Progenitor cell of endocrine pancreas (in vitro differentiated cells): Measurements from ENCODE around the gene CACNA1E. TPM values are rescaled to one million over a fixed set of nuclear protein-coding genes. Genes with fewer than 3 reads are reported as not detected.
"Not testable (repeated sequence)": the region's sequence is repeated elsewhere in the genome, so short reads cannot be mapped to it uniquely, and the experiment has no call there.

ENCODE experiments used
- DNase-seq: peaks from one replicate; pipeline ENCODE4 v3.0.0; 2021; ENCODE audit warnings: low spot score; ENCODE audit not compliant: unreplicated experiment
- H3K27ac Mint-ChIP-seq: 2 replicates; pipeline ENCODE4 v1.8.0; 2021; ENCODE audit warnings: mild to moderate bottlenecking, moderate library complexity, mixed read lengths
- H3K27me3 Mint-ChIP-seq: 2 replicates; pipeline ENCODE4 v1.8.0; 2021; ENCODE audit warnings: mixed read lengths
- H3K36me3 Mint-ChIP-seq: 2 replicates; pipeline ENCODE4 v1.8.0; 2022; ENCODE audit warnings: mixed read lengths; ENCODE audit not compliant: insufficient read depth
- H3K4me1 Mint-ChIP-seq: 2 replicates; pipeline ENCODE4 v1.8.0; 2021; ENCODE audit warnings: low read depth, mixed read lengths
- H3K4me3 Mint-ChIP-seq: 2 replicates; pipeline ENCODE4 v1.8.0; 2021; ENCODE audit warnings: low read depth, mild to moderate bottlenecking, moderate library complexity, mixed read lengths
- H3K9me3 Mint-ChIP-seq: 2 replicates; pipeline ENCODE4 v1.8.0; 2021; ENCODE audit warnings: low read depth, mixed read lengths
- CTCF ChIP-seq: fragments of 200-600 bp; sonication (generic); IDR thresholded peaks from one replicate; pipeline ENCODE4 v1.5.0; 2021; ENCODE audit warnings: antibody characterized with exemption, mild to moderate bottlenecking; ENCODE audit not compliant: unreplicated experiment
- total RNA-seq: library from RNA; stranded (reverse); gene quantifications from 2 replicates; pipeline ENCODE4 v1.2.1, GENCODE V29; 2021

The CACNA1E gene
- total RNA-seq, 1 donor from 2014 or later = 0.55 TPM

GRCh38 chr1:181541947-181542346, 58.6 kb downstream of the CACNA1E start:
- Mint-ChIP-seq H3K4me1 (peaks cover 6% of the 10 kb centered on the region), H3K4me3 (no peak overlapping the region), H3K27me3 (peaks cover 36% of the 10 kb centered on the region), H3K36me3 (no peaks in the 10 kb centered on the region), H3K9me3 (no peaks in the 10 kb centered on the region), H3K27ac (no peak overlapping the region)
- no peak for TF ChIP-seq CTCF
- no peak for DNase-seq

GRCh38 chr1:181542406-181542805, 59.1 kb downstream of the CACNA1E start:
- not testable (repeated sequence) for H3K4me1 Mint-ChIP-seq, H3K36me3 Mint-ChIP-seq

GRCh38 chr1:181545395-181545794, 62.1 kb downstream of the CACNA1E start:
- no peaks in the 10 kb centered on the region for H3K9me3 Mint-ChIP-seq
- no peaks in the 10 kb centered on the region for H3K36me3 Mint-ChIP-seq
- no peak overlapping the region for H3K4me3 Mint-ChIP-seq
- no peak for DNase-seq
- H3K4me1 Mint-ChIP-seq = peaks cover 6% of the 10 kb centered on the region
- TF ChIP-seq CTCF = no peak
- H3K27me3 Mint-ChIP-seq = peaks cover 41% of the 10 kb centered on the region
- H3K27ac Mint-ChIP-seq = no peak overlapping the region

More at GRCh38 chr1:181542406-181542805, 59.1 kb downstream of the CACNA1E start:
- not testable (repeated sequence) for H3K4me3 Mint-ChIP-seq, H3K9me3 Mint-ChIP-seq, H3K27ac Mint-ChIP-seq, DNase-seq
- peaks cover 37% of the 10 kb centered on the region for H3K27me3 Mint-ChIP-seq

- no peaks in the 10 kb centered on the region for H3K9me3 Mint-ChIP-seq
- no peak overlapping the region for H3K4me3 Mint-ChIP-seq
- no peaks in the 10 kb centered on the region for H3K36me3 Mint-ChIP-seq
- peaks cover 6% of the 10 kb centered on the region for H3K4me1 Mint-ChIP-seq
- no peak for DNase-seq
- peaks cover 44% of the 10 kb centered on the region for H3K27me3 Mint-ChIP-seq
- TF ChIP-seq CTCF = no peak
- no peak overlapping the region for H3K27ac Mint-ChIP-seq
Observed at GRCh38 chr1:181548497-181548896, 65.2 kb downstream of the CACNA1E start.

GRCh38 chr1:181551249-181551648, 67.9 kb downstream of the CACNA1E start:
- no peak for DNase-seq
- Mint-ChIP-seq H3K27me3 (peaks cover 41% of the 10 kb centered on the region), H3K4me1 (no peaks in the 10 kb centered on the region), H3K27ac (no peak overlapping the region), H3K4me3 (no peak overlapping the region), H3K36me3 (no peaks in the 10 kb centered on the region), H3K9me3 (no peaks in the 10 kb centered on the region)
- no peak for TF ChIP-seq CTCF

- H3K36me3 Mint-ChIP-seq = no peaks in the 10 kb centered on the region
- no peak for DNase-seq
- no peaks in the 10 kb centered on the region for H3K4me1 Mint-ChIP-seq
- H3K27me3 Mint-ChIP-seq = peaks cover 36% of the 10 kb centered on the region
- no peak overlapping the region for H3K27ac Mint-ChIP-seq
- no peaks in the 10 kb centered on the region for H3K9me3 Mint-ChIP-seq
- H3K4me3 Mint-ChIP-seq = no peak overlapping the region
- TF ChIP-seq CTCF = no peak
Observed at GRCh38 chr1:181551754-181552153, 68.4 kb downstream of the CACNA1E start.
